IPS-18a (cell line): Measurements from ENCODE around the gene LY9.

Source experiments
- H3K27ac ChIP-seq: one replicate; pipeline ENCODE4 v1.5.1; 2013; ENCODE audit warnings: low read length
- H3K27me3 ChIP-seq: one replicate; pipeline ENCODE4 v1.6.1; 2013; ENCODE audit warnings: mild to moderate bottlenecking, low read length; ENCODE audit not compliant: control insufficient read depth, insufficient read depth
- H3K36me3 ChIP-seq: one replicate; pipeline ENCODE4 v1.6.1; 2013; ENCODE audit warnings: low read depth, low read length; ENCODE audit not compliant: control insufficient read depth
- H3K4me1 ChIP-seq: one replicate; pipeline ENCODE4 v1.6.1; 2013; ENCODE audit warnings: low read depth, low read length; ENCODE audit not compliant: control insufficient read depth
- H3K4me3 ChIP-seq: one replicate; pipeline ENCODE4 v1.5.1; 2013; ENCODE audit warnings: low read length
- H3K9ac ChIP-seq: one replicate; pipeline ENCODE4 v1.6.1; 2013; ENCODE audit warnings: mild to moderate bottlenecking, low read length, moderate library complexity
- H3K9me3 ChIP-seq: one replicate; pipeline ENCODE4 v1.6.1; 2013; ENCODE audit warnings: low read depth, low read length; ENCODE audit not compliant: control insufficient read depth

Gene LY9

GRCh38 chr1:160841079-160841478 lies 45.1 kb downstream of the LY9 start:
- H3K4me1 ChIP-seq = peaks cover 7% of the 10 kb centered on the region
- H3K36me3 ChIP-seq = no peaks in the 10 kb centered on the region
- no peak overlapping the region for H3K9ac ChIP-seq
- no peak overlapping the region for H3K4me3 ChIP-seq
- no peak overlapping the region for H3K27ac ChIP-seq
- no peaks in the 10 kb centered on the region for H3K9me3 ChIP-seq
- no peaks in the 10 kb centered on the region for H3K27me3 ChIP-seq

GRCh38 chr1:160844447-160845232 lies 48.7 kb downstream of the LY9 start:
- Histone ChIP-seq H3K4me3 (no peak overlapping the region), H3K36me3 (no peaks in the 10 kb centered on the region), H3K27me3 (no peaks in the 10 kb centered on the region), H3K9ac (no peak overlapping the region), H3K27ac (no peak overlapping the region), H3K9me3 (no peaks in the 10 kb centered on the region), H3K4me1 (no peaks in the 10 kb centered on the region)

- Histone ChIP-seq H3K27me3 (no peaks in the 10 kb centered on the region), H3K9me3 (no peaks in the 10 kb centered on the region), H3K4me1 (no peaks in the 10 kb centered on the region), H3K9ac (no peak overlapping the region), H3K27ac (no peak overlapping the region), H3K36me3 (no peaks in the 10 kb centered on the region), H3K4me3 (no peak overlapping the region)
These were observed 50.3 kb downstream of the LY9 start for GRCh38 chr1:160846281-160846680.

GRCh38 chr1:160850541-160850940 lies 54.6 kb downstream of the LY9 start:
- Histone ChIP-seq H3K36me3 (no peaks in the 10 kb centered on the region), H3K27me3 (no peaks in the 10 kb centered on the region), H3K4me3 (no peak overlapping the region), H3K4me1 (no peaks in the 10 kb centered on the region), H3K27ac (no peak overlapping the region), H3K9ac (no peak overlapping the region), H3K9me3 (no peaks in the 10 kb centered on the region)

GRCh38 chr1:160850993-160851392 lies 55.0 kb downstream of the LY9 start:
- Histone ChIP-seq H3K9ac (no peak overlapping the region), H3K4me3 (no peak overlapping the region), H3K27me3 (no peaks in the 10 kb centered on the region), H3K4me1 (no peaks in the 10 kb centered on the region), H3K27ac (no peak overlapping the region), H3K9me3 (no peaks in the 10 kb centered on the region), H3K36me3 (no peaks in the 10 kb centered on the region)

- no peaks in the 10 kb centered on the region for H3K36me3 ChIP-seq
- H3K9me3 ChIP-seq = no peaks in the 10 kb centered on the region
- no peak overlapping the region for H3K9ac ChIP-seq
- H3K27me3 ChIP-seq = no peaks in the 10 kb centered on the region
- no peak overlapping the region for H3K27ac ChIP-seq
- no peaks in the 10 kb centered on the region for H3K4me1 ChIP-seq
- H3K4me3 ChIP-seq = no peak overlapping the region
These were observed 57.0 kb downstream of the LY9 start for GRCh38 chr1:160853014-160853413.

- Histone ChIP-seq H3K9me3 (no peaks in the 10 kb centered on the region), H3K27ac (no peak overlapping the region), H3K36me3 (no peaks in the 10 kb centered on the region), H3K9ac (no peak overlapping the region), H3K4me3 (no peak overlapping the region), H3K4me1 (no peaks in the 10 kb centered on the region), H3K27me3 (no peaks in the 10 kb centered on the region)
These were observed 57.8 kb downstream of the LY9 start for GRCh38 chr1:160853754-160854153.

GRCh38 chr1:160855181-160855981 lies 59.4 kb downstream of the LY9 start:
- no peak overlapping the region for H3K27ac ChIP-seq
- H3K9me3 ChIP-seq = no peaks in the 10 kb centered on the region
- H3K9ac ChIP-seq = no peak overlapping the region
- no peaks in the 10 kb centered on the region for H3K36me3 ChIP-seq
- H3K4me1 ChIP-seq = no peaks in the 10 kb centered on the region
- no peaks in the 10 kb centered on the region for H3K27me3 ChIP-seq
- no peak overlapping the region for H3K4me3 ChIP-seq

- H3K9ac ChIP-seq = no peak overlapping the region
- H3K27me3 ChIP-seq = no peaks in the 10 kb centered on the region
- H3K4me3 ChIP-seq = no peak overlapping the region
- H3K9me3 ChIP-seq = no peaks in the 10 kb centered on the region
- H3K4me1 ChIP-seq = no peaks in the 10 kb centered on the region
- H3K36me3 ChIP-seq = no peaks in the 10 kb centered on the region
- no peak overlapping the region for H3K27ac ChIP-seq
These were observed 62.1 kb downstream of the LY9 start for GRCh38 chr1:160858097-160858496.

GRCh38 chr1:160858507-160858906 lies 62.5 kb downstream of the LY9 start:
- Histone ChIP-seq H3K27ac (no peak overlapping the region), H3K36me3 (no peaks in the 10 kb centered on the region), H3K4me3 (no peak overlapping the region), H3K4me1 (no peaks in the 10 kb centered on the region), H3K9me3 (no peaks in the 10 kb centered on the region), H3K27me3 (no peaks in the 10 kb centered on the region), H3K9ac (no peak overlapping the region)

GRCh38 chr1:160859166-160859565 lies 63.2 kb downstream of the LY9 start:
- no peak overlapping the region for H3K9ac ChIP-seq
- H3K4me3 ChIP-seq = no peak overlapping the region
- no peaks in the 10 kb centered on the region for H3K36me3 ChIP-seq
- no peaks in the 10 kb centered on the region for H3K4me1 ChIP-seq
- H3K9me3 ChIP-seq = no peaks in the 10 kb centered on the region
- no peaks in the 10 kb centered on the region for H3K27me3 ChIP-seq
- no peak overlapping the region for H3K27ac ChIP-seq
